Measurements from ENCODE around the gene RASGEF1B.
"Not testable (repeated sequence)": the region's sequence is repeated elsewhere in the genome, so short reads cannot be mapped to it uniquely, and the experiment has no call there.

Gene RASGEF1B

GRCh38 chr4:81491943-81492342, 20.2 kb upstream of the RASGEF1B start:
- ChIA-PET CTCF (interaction anchor here (1.3 to 2.9 kb wide), 2 partner anchors 21 to 25 kb away, joined by 3 to 9 read pairs; no protein-coding TSS in a partner anchor), POLR2A (no interaction called here)
- no peak for DNase-seq (ENCODE audit: extremely low spot score)
- TF ChIP-seq, protein P1, sequence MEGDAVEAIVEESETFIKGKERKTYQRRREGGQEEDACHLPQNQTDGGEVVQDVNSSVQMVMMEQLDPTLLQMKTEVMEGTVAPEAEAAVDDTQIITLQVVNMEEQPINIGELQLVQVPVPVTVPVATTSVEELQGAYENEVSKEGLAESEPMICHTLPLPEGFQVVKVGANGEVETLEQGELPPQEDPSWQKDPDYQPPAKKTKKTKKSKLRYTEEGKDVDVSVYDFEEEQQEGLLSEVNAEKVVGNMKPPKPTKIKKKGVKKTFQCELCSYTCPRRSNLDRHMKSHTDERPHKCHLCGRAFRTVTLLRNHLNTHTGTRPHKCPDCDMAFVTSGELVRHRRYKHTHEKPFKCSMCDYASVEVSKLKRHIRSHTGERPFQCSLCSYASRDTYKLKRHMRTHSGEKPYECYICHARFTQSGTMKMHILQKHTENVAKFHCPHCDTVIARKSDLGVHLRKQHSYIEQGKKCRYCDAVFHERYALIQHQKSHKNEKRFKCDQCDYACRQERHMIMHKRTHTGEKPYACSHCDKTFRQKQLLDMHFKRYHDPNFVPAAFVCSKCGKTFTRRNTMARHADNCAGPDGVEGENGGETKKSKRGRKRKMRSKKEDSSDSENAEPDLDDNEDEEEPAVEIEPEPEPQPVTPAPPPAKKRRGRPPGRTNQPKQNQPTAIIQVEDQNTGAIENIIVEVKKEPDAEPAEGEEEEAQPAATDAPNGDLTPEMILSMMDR (IDR thresholded peaks at IDR 0.05; ENCODE audit: control extremely low read depth, extremely low read depth, low read depth, missing control alignments): no peak

DNA sequence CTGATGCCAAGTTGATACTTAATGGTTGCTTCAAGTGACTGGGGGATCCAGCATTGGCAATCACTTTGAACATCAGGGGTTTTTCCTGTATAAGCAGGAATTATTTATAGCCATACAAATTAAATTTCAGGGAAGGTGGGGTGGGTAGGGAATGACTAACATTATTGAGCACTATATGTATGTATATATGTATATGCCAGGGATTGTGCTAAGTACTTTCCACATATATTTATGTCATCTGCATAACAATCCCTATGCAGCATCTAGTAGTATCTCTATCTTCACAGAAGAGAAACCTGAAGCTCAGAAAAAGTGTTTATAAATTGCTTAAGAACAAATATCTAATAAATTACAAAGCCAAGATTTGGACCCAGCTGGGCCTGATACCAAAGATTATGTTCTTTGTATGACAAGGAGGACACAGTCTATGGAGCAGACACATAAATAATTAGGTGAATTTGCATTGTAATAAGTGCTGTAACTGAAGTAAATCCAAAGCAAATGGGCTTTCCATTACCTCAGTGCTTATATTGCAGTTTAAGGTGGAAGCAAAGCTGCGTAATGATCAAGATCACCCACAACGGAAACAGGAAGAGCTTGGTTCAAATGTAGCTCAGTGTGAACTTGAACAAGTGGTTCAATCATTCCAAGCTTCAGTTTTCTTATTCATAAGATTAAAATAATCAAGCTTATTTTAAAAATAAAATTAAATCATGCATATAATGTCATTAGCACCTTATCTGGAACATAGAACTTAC, 18.9 kb upstream of the RASGEF1B start:
- ChIA-PET CTCF (interaction anchor here (0.8 to 2.9 kb wide), 6 partner anchors 10 to 23 kb away, joined by 3 to 9 read pairs (median 4); partner anchors contain the start of gene RASGEF1B), POLR2A (no interaction called here)
- TF ChIP-seq, protein P1 (IDR thresholded peaks at IDR 0.05; ENCODE audit: control extremely low read depth, extremely low read depth, low read depth, missing control alignments): no peak
- DNase-seq (ENCODE audit: extremely low spot score): no peak

DNA sequence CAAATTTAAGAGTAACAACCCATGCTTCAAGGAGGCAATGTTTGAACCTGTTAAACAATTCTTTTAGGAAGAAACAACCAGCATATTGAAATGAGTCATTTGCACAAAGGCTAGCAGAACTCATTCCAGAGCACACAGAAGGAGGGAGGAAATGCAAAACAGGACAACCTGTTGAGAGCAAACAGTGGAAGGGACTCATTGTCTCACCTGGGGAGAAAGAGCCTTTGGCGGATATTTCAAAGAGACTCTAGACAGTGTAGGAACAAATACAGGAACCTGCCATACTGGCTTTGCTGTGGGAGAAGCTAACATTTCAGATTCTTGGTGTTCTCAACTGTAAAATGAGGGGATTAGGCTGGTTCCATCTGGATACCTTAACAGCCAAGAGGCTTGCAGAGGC, 14.8 kb upstream of the RASGEF1B start:
- ChIA-PET POLR2A (no interaction called here), CTCF (no interaction called here)
- TF ChIP-seq, protein P1 (IDR thresholded peaks at IDR 0.05; ENCODE audit: control extremely low read depth, extremely low read depth, low read depth, missing control alignments): no peak
- no peak for DNase-seq (ENCODE audit: extremely low spot score)

DNA sequence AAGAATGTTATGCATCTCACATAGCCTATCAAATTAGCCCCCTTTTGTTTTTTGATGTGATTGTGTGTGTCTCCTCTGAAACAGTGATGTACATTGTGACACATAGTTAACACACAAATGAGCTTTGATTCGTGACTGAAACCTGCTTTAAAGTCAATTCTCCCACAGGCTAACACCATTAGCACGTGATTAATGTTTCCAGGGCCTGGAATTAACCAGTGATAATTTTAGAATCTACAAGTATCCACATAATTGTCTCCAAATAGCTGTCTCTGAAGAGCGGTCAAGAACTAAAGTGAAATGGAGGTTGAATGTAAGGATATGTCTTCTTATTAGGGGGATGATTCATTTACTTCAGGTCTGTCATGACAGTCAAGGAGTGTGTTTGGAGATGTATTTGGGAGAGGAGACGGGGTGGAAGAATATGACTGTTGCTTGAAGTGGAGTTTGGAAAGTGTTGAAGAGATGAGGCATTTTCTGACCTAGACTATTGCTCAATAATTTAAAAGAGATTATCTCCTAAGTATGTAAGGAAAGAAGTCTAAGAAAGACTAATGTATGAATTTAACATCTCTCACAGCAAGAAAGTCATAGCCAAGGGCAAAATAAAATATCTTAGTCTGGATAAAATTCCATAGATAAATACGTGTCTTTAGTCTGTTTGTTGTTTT, 13.7 kb upstream of the RASGEF1B start:
- no peak for DNase-seq (ENCODE audit: extremely low spot score)
- TF ChIP-seq, protein P1 (IDR thresholded peaks at IDR 0.05; ENCODE audit: control extremely low read depth, extremely low read depth, low read depth, missing control alignments): no peak
- CTCF ChIA-PET: interaction anchor here (1.5 to 2.5 kb wide), 3 partner anchors 12 to 359 kb away, joined by 4 to 9 read pairs (median 7); no protein-coding TSS in a partner anchor
- POLR2A ChIA-PET: no interaction called here

GRCh38 chr4:81482326-81482725, 10.6 kb upstream of the RASGEF1B start:
- DNase-seq (ENCODE audit: extremely low spot score): no peak
- TF ChIP-seq, protein P1 (IDR thresholded peaks at IDR 0.05; ENCODE audit: control extremely low read depth, extremely low read depth, low read depth, missing control alignments): no peak
- CTCF ChIA-PET: no interaction called here
- POLR2A ChIA-PET: no interaction called here

DNA sequence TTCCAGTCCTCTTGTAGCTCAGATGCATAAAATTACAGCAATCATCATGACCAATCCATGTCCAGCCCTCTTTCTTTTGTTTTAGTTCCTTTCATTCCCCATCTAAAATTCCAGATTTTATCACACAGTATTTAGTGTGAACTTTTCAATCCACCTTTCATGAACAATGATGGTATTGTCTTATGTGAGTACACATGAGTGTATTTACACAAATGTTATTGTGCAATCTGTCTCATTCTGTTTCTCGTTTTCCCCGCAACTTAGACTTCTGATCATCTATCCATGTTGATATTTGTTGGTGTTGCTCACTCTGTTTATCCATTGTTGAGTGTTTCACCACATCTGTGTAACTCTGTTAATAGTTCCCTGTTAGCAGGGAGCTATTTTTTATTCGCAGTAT, 9.4 kb upstream of the RASGEF1B start:
- no peak for DNase-seq (ENCODE audit: extremely low spot score)
- POLR2A ChIA-PET: no interaction called here
- TF ChIP-seq, protein P1 (IDR thresholded peaks at IDR 0.05; ENCODE audit: control extremely low read depth, extremely low read depth, low read depth, missing control alignments): no peak
- CTCF ChIA-PET: interaction anchor here (1.5 kb wide), 1 partner anchor 10 kb away, joined by 4 read pairs; no protein-coding TSS in a partner anchor

DNA sequence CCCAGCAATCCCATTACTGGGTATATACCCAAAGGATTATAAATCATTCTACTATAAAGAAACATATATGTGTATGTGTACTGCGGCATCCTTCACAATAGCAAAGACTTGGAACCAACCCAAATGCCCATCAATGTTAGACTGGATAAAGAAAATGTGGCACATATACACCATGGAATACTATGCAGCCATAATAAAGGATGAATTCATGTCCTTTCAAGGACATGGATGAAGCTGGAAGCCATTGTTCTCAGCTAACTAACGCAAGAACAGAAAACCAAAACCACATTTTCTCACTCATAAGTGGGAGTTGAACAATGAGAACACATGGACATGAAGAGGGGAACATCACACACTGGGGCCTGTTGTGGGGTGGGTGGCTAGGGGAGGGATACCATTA, 7.9 kb upstream of the RASGEF1B start:
- DNase-seq (ENCODE audit: extremely low spot score); POLR2A ChIA-PET; CTCF ChIA-PET: not testable (repeated sequence)

- CTCF ChIA-PET: interaction anchor here (1.1 to 5.6 kb wide), 8 partner anchors 10 to 728 kb away, joined by 3 to 40 read pairs (median 4); no protein-coding TSS in a partner anchor
- DNase-seq (ENCODE audit: extremely low spot score); POLR2A ChIA-PET: not testable (repeated sequence)
Measured at GRCh38 chr4:81473331-81474265, 1.9 kb upstream of the RASGEF1B start.
